ENCODE measurements around the gene VWA8.

DNA sequence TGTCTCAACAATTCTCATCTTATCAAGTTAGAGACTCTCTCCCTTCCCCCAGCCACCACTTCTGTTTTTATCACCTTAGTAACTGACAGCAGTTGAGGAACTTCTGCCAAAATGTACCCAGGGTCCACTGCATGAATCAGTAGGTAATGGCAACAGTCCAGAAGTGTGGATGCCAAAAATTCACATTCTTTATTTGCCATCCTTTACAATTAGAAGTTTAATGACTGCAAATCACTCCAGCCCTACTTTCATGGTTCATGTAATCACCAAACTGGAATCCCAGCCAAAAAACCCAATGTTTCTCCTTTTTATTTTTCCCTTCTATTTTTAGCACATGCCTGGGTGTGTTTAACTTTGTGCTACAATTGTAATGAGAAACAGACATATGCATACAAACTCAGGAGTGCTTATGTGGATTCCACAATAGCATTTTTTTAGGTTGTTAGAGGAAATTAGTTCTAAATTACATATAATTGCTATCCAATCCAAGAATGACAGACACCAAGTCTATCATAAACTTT lies 260.1 kb downstream of the VWA8 start:
- TF ChIP-seq, protein P1, sequence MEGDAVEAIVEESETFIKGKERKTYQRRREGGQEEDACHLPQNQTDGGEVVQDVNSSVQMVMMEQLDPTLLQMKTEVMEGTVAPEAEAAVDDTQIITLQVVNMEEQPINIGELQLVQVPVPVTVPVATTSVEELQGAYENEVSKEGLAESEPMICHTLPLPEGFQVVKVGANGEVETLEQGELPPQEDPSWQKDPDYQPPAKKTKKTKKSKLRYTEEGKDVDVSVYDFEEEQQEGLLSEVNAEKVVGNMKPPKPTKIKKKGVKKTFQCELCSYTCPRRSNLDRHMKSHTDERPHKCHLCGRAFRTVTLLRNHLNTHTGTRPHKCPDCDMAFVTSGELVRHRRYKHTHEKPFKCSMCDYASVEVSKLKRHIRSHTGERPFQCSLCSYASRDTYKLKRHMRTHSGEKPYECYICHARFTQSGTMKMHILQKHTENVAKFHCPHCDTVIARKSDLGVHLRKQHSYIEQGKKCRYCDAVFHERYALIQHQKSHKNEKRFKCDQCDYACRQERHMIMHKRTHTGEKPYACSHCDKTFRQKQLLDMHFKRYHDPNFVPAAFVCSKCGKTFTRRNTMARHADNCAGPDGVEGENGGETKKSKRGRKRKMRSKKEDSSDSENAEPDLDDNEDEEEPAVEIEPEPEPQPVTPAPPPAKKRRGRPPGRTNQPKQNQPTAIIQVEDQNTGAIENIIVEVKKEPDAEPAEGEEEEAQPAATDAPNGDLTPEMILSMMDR (IDR thresholded peaks at IDR 0.05 in 8 of 11, conservative IDR thresholded peaks at IDR 0.05 in 3 of 11), result no peak
- TF ChIP-seq POLR2A (IDR thresholded peaks at IDR 0.05), result no peak
